Mucosa of rectum (tissue), 2 donors: ENCODE results near the gene NEDD8.
"Not testable (repeated sequence)": the region's sequence is repeated elsewhere in the genome, so short reads cannot be mapped to it uniquely, and the experiment has no call there.

Experiments used
- H3K27ac ChIP-seq, 2 donors: one replicate each; pipeline ENCODE4 v1.7.0; 2013; ENCODE audit warnings: inconsistent platforms in 2 of 2, low read depth in 2 of 2, low read length in 2 of 2
- H3K27me3 ChIP-seq, 2 donors: one replicate each; pipeline ENCODE4 v1.7.0; 2013; ENCODE audit warnings: low read length in 2 of 2; ENCODE audit not compliant: control insufficient read depth in 2 of 2, insufficient read depth in 2 of 2
- H3K36me3 ChIP-seq, 2 donors: one replicate each; pipeline ENCODE4 v1.7.0; 2013; ENCODE audit warnings: low read length in 2 of 2; ENCODE audit not compliant: control insufficient read depth in 2 of 2, insufficient read depth in 2 of 2
- H3K4me1 ChIP-seq, 2 donors: one replicate each; pipeline ENCODE4 v1.7.0; 2013; ENCODE audit warnings: low read length in 2 of 2, mild to moderate bottlenecking in 1 of 2; ENCODE audit not compliant: control insufficient read depth in 2 of 2, insufficient read depth in 2 of 2
- H3K4me3 ChIP-seq, 2 donors: one replicate each; pipeline ENCODE4 v1.7.0; 2013; ENCODE audit warnings: low read length in 2 of 2
- H3K9ac ChIP-seq, 2 donors: one replicate each; pipeline ENCODE4 v1.7.0; 2013; ENCODE audit warnings: low read length in 2 of 2, low read depth in 1 of 2, mild to moderate bottlenecking in 1 of 2
- H3K9me3 ChIP-seq, 2 donors: one replicate each; pipeline ENCODE4 v1.7.0; 2013; ENCODE audit warnings: low read length in 2 of 2; ENCODE audit not compliant: control insufficient read depth in 2 of 2
- donor health status: healthy.
- donor health status: Normal muscosa, but diverticular disease.

NEDD8 gene

GRCh38 chr14:24249230-24250021, 17.3 kb upstream of the NEDD8 start:
- peaks cover 4 to 5% of the 10 kb centered on the region in 2 donors for H3K36me3 ChIP-seq
- H3K9ac ChIP-seq: no peak overlapping the region
- no peaks in the 10 kb centered on the region for H3K9me3 ChIP-seq
- no peak overlapping the region for H3K4me3 ChIP-seq
- no peaks in the 10 kb centered on the region for H3K27me3 ChIP-seq
- peaks cover 0 to 3% of the 10 kb centered on the region in 2 donors for H3K4me1 ChIP-seq
- no peak overlapping the region for H3K27ac ChIP-seq

GRCh38 chr14:24247422-24247821, 15.3 kb upstream of the NEDD8 start:
- H3K9me3 ChIP-seq: no peaks in the 10 kb centered on the region
- H3K4me1 ChIP-seq: peaks cover 8 to 9% of the 10 kb centered on the region in 2 donors
- H3K27ac ChIP-seq: no peak overlapping the region
- H3K27me3 ChIP-seq: no peaks in the 10 kb centered on the region
- H3K4me3 ChIP-seq: no peak overlapping the region
- H3K36me3 ChIP-seq: peaks cover 0 to 4% of the 10 kb centered on the region in 2 donors
- no peak overlapping the region for H3K9ac ChIP-seq

GRCh38 chr14:24246765-24247212, 14.6 kb upstream of the NEDD8 start:
- no peaks in the 10 kb centered on the region for H3K9me3 ChIP-seq
- no peak overlapping the region for H3K4me3 ChIP-seq
- H3K27ac ChIP-seq: no peak overlapping the region
- peaks cover 0 to 4% of the 10 kb centered on the region in 2 donors for H3K36me3 ChIP-seq
- peaks cover 10% of the 10 kb centered on the region in 2 donors for H3K4me1 ChIP-seq
- peak overlapping the region in 1 of 2 donors; percentile 56 for H3K9ac ChIP-seq
- no peaks in the 10 kb centered on the region for H3K27me3 ChIP-seq

GRCh38 chr14:24245350-24245749, 13.2 kb upstream of the NEDD8 start:
- not testable (repeated sequence) for H3K27ac ChIP-seq, H3K4me3 ChIP-seq, H3K27me3 ChIP-seq, H3K9me3 ChIP-seq, H3K9ac ChIP-seq
- peaks cover 8 to 12% of the 10 kb centered on the region in 2 donors for H3K36me3 ChIP-seq
- H3K4me1 ChIP-seq: peaks cover 21 to 23% of the 10 kb centered on the region in 2 donors

GRCh38 chr14:24243336-24243836, 11.2 kb upstream of the NEDD8 start:
- H3K27ac ChIP-seq: peak overlapping the region; percentile 99 to 100
- H3K9me3 ChIP-seq: no peaks in the 10 kb centered on the region
- H3K27me3 ChIP-seq: no peaks in the 10 kb centered on the region
- H3K36me3 ChIP-seq: peaks cover 26 to 27% of the 10 kb centered on the region in 2 donors
- H3K9ac ChIP-seq: peak overlapping the region; percentile 95 to 97
- H3K4me3 ChIP-seq: peak overlapping the region; percentile 82 to 91
- H3K4me1 ChIP-seq: peaks cover 25 to 31% of the 10 kb centered on the region in 2 donors

GRCh38 chr14:24241829-24242443, 9.8 kb upstream of the NEDD8 start:
- H3K9ac ChIP-seq: peak overlapping the region; percentile 95 to 97
- peaks cover 25 to 31% of the 10 kb centered on the region in 2 donors for H3K4me1 ChIP-seq
- H3K27ac ChIP-seq: peak overlapping the region; percentile 99 to 100
- H3K9me3 ChIP-seq: no peaks in the 10 kb centered on the region
- H3K4me3 ChIP-seq: peak overlapping the region; percentile 82 to 91
- no peaks in the 10 kb centered on the region for H3K27me3 ChIP-seq
- peaks cover 36 to 42% of the 10 kb centered on the region in 2 donors for H3K36me3 ChIP-seq

GRCh38 chr14:24240110-24240918, 8.1 kb upstream of the NEDD8 start:
- peaks cover 25 to 28% of the 10 kb centered on the region in 2 donors for H3K4me1 ChIP-seq
- no peak overlapping the region for H3K27ac ChIP-seq
- H3K27me3 ChIP-seq: no peaks in the 10 kb centered on the region
- H3K36me3 ChIP-seq: peaks cover 50 to 56% of the 10 kb centered on the region in 2 donors
- H3K4me3 ChIP-seq: no peak overlapping the region
- no peak overlapping the region for H3K9ac ChIP-seq
- H3K9me3 ChIP-seq: no peaks in the 10 kb centered on the region

- peaks cover 53 to 60% of the 10 kb centered on the region in 2 donors for H3K36me3 ChIP-seq
- H3K27me3 ChIP-seq: no peaks in the 10 kb centered on the region
- no peak overlapping the region for H3K4me3 ChIP-seq
- H3K4me1 ChIP-seq: peaks cover 26 to 27% of the 10 kb centered on the region in 2 donors
- no peak overlapping the region for H3K27ac ChIP-seq
- no peak overlapping the region for H3K9ac ChIP-seq
- no peaks in the 10 kb centered on the region for H3K9me3 ChIP-seq
Measured at GRCh38 chr14:24238527-24239037, 6.4 kb upstream of the NEDD8 start.

- no peak overlapping the region for H3K4me3 ChIP-seq
- peaks cover 53 to 60% of the 10 kb centered on the region in 2 donors for H3K36me3 ChIP-seq
- H3K27ac ChIP-seq: no peak overlapping the region
- H3K4me1 ChIP-seq: peaks cover 27 to 28% of the 10 kb centered on the region in 2 donors
- no peak overlapping the region for H3K9ac ChIP-seq
- no peaks in the 10 kb centered on the region for H3K27me3 ChIP-seq
- no peaks in the 10 kb centered on the region for H3K9me3 ChIP-seq
Measured at GRCh38 chr14:24238123-24238522, 6.0 kb upstream of the NEDD8 start.
